Measurements from ENCODE around the gene SFRP5.

The SFRP5 gene

DNA sequence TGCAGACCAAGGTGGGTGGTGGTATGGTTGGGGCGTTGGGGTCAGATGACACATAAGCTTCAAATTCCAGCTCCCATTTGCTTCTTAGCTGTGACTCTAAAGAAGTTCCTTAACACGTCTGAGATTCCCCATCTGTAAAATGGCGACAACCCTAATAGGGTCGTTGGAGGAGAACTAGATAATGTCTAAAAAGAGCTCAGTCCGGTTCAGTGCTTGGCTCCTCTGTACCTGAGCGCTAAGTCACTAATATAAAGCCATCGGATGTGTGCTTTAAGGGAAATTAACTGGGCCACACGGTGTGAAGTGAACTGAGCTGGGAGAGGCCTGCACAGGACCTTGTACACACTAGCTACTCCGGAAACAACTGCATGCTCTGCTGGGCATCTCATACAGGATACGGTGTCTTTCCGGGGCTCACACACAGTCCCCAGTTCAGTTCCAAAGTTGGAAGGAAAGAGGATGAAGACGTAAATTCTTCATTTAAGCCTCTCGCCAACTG, 35.3 kb downstream of the SFRP5 start:
- no peak for DNase-seq (ENCODE audit: low read depth)

DNA sequence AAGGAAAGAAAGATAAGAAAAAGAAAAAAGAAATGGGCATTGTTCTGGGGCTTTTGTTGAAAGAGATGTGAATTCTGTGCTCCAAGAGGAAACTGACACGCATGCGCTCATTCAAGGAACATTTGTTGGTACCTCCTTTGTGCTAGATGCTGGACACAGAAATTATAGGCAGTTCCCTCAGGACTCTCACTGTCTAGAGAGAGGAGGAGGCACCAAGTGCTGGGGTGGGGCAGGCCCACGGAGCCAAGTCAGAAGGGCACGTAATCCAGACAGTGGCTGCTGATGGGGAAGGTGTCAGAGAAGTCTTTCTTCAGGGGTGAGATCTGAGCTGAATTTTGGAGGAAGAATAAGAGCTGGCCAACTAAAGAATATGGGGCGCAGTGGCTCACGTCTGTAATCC, 37.8 kb downstream of the SFRP5 start:
- DNase-seq (ENCODE audit: low read depth): no peak

DNA sequence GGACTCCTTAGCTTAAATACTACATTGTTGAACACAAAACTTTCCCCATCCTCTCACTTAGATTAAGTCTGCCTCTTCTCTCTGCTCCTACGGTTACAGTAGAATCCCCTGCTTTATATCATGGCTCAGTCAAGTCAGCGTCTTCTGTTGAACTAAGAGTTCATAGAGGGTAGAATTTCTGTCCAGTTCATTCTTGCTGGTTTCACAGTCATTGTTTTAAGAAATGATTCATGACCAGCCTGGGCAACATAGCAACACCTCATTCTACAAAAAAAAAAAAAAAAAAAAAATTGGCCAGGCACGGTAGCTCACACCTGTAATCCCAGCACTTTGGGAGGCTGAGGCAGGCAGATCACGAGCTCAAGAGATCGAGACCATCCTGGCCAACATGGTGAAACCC, 38.5 kb downstream of the SFRP5 start:
- DNase-seq (ENCODE audit: low read depth): no peak

DNA sequence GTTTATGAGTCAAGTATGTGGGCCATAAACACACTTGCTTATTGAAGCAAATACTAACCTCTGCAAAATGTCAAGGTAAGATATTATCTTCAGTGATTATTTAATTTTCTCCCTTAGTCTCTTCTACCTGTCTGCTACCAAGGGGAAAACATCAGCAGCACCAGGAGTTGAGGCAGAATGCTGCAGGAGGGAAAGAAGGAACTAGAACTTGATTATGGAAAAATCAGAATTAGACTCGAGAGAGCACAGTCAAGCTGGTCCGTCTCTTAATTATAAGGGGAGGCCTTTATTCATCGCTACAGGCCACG, 39.8 kb downstream of the SFRP5 start:
- no peak for DNase-seq (ENCODE audit: low read depth)

DNA sequence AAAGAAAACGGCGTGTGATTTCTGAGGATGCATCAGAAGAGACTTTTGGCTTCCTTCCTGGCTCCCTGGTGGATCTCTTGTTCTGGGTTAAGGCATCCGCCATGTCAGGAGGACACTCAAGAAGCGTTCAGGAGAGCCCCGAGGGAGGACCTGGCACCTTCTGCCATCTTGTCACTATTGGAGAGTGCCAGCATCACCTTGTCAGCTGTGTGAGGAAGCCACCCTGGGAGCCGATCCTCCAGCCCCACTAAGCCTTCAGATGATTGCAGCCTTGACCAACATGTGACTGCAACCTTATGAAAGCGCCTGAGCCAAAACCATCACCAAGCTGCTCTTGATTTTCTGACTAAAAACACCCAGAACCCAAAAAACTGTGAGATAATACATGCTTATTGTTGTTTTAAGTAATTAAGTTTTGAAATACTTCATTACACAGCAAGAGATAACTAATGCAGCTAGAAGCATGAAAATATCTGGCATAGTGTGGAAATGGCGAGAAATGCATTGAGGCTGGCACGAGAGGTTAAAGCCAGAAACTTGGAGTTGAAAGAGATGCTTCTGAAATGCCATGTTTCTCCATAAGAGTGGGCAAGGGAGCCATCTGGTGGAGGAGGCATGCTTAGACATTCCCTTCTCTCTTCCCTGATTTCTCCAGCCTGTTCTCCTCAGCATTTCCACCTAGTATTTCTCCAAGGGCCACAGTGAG, 40.3 kb downstream of the SFRP5 start:
- DNase-seq (ENCODE audit: low read depth): no peak

DNA sequence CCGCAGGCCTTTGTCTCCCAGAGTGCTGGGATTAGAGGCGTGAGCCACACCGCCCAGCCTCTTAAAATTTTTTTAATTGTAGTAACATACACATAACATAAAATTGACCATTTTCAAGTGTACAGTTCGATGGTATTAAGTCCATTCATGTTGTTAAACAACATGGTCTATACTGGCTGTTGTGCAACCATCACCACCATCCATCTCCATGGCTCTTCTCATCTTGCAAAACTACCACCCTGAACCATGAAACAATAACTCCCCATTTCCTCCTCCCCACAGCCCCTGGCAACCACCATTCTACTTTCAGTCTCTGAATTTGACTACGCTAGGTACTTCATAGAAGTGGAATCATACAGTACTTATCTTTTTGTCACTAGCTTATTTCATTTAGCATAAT, 42.8 kb downstream of the SFRP5 start:
- no peak for DNase-seq (ENCODE audit: low read depth)

DNA sequence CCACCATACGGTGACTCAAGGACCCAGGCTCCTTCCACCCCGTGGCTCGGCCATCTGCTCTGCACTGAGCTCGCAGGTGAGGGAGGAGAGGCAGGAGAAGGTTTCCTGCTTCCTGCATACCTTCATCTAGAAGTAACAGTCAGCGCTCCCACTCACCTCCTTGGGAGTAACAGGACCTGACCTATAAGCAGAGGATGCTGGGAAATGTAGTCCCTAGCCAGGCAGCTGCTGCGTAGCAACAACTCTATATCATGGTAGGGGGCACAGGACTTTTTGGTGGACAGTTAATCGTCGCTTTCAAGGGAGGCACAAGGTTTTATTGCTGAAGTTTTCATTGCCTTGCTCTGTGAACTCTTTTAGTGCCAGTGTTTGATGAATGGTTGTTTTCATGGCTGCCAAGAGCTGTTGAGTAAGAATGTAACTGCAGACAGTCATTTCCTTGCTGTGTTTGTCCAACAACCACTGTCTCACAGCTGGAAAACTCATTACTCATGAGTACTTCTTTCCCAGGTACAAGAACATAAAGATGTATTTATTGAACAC, 45.1 kb downstream of the SFRP5 start:
- no peak for DNase-seq (ENCODE audit: low read depth)

DNA sequence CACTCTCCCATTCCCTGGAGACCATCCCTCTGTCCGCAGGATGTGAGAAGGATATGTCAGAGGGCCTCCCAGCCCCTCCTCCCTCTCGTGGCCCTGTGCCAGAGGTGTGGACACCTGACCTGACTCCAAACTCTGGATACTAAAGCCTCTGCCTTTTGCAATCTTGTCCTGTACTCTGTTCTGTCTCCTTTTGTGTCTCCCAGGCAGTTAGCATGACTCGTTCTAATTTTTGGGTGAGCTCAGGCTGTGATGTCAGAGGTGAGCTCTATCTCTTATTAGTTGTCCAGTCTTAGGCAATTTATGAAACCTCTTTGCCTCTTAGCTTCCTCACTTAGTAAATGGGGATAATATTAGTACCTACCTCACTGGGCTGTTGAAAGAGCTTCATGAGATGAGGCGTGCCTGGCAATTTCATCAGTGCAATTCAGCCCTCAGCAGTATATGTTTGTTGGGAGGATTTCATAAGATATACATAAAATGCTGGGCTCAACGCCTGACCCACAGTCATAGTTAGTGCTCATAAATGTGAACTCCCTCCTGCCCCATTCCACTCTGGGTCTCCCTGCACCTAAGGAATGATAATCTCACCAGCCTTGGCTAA, 47.4 kb downstream of the SFRP5 start:
- DNase-seq (ENCODE audit: low read depth): no peak

DNA sequence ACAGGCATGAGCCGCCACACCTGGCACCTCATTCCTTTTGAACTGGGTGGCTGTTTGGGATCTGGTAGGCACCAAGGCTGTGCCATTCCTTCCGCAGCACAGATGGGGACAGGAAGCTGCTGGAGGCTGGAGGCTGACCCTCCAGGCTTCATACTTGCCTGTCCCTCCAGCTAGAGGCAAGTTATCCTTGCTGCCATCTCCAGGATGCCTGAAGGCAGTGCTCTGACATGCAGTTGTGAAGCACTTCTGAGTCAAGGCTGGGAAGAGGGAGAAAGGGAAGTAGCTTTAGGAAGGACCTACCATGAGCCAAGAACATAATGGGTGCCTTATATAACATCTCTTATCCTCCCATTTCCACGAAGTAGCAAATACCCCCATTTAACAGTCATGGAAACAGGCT, 48.8 kb downstream of the SFRP5 start:
- no peak for DNase-seq (ENCODE audit: low read depth)

DNA sequence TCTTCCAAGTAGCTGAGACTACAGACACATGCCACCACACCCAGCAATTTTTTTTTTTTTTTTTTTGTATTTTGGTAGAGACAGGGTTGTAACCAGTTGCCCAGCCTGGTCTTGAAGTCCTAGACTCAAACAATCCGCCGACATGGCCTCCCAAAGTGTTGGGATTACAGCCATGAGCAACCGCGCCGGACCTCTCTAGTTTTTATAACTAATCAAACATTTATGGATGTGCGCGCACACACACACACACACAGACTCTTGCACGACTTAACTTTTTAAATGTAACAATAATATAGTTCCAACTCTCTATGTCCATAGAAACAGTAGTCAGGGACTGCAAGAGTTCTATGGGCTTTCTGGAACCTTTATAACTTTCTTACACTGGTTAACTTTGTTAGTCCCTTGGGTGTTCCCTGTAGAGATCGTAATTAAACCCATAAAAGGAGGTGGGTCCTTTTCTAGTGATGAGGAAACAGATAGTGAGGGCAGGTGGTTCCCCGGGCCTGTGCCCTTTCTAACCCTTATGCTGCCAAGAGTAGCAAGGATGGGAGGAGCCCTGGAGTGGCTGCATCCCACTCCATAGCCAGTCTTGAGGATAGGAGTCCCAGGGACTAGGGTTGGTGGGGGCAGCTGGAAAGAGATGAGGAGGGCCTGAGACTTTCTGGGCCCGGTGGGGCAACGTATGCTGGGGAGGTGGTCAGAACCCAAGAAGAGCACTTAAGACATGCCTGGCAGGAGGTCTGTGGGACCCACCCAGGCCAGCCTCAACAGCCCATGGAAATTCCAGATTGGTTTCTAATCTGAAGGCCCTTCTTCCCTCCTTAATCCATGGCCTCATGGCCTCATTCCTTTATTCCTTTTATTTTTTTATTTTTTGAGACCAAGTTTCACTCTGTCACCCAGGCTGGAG, 49.7 kb downstream of the SFRP5 start:
- DNase-seq (ENCODE audit: low read depth): no peak

DNA sequence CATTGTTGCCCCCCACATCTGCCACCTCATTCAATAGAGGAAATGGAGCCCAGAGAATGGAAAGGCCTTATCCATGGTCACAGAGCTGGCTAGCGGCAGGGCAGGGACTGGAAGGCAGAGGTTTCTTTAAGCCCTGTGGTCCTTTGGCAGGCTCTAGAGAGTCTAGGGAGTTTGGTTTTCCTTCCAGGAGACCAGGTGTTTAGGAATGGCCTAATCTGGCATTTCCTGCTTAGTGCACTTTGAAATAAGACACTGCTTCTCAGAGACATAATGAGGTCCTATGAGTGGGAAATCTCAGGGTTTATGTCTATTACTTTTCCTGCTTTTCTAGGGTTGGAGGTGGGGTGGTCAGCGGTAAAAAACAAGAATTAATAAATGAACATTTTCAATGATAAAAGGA, 52.2 kb downstream of the SFRP5 start:
- DNase-seq (ENCODE audit: low read depth): no peak

DNA sequence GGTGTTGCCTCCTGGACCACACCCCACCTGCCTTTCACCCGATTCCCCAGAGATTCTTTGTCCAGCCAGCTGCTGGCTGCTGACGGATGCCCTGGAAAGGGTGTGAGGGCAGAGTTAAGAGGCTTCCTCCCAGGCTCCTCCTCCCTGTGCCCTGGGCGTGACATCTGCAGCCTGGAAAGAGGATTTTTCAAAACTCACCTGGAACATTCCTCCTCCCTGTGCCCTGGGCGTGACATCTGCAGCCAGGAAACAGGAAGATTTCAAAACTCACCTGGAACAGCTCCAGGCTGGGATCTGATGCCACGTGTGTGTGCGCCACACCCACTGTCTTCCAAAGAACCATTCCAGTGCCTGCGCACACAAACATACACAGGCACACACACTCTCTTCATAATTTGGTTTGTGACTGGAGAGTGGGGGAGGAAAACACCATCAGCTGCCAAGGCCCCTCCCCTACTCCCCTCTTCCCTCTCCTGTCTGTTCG, 53.1 kb downstream of the SFRP5 start:
- DNase-seq (ENCODE audit: low read depth): no peak

DNA sequence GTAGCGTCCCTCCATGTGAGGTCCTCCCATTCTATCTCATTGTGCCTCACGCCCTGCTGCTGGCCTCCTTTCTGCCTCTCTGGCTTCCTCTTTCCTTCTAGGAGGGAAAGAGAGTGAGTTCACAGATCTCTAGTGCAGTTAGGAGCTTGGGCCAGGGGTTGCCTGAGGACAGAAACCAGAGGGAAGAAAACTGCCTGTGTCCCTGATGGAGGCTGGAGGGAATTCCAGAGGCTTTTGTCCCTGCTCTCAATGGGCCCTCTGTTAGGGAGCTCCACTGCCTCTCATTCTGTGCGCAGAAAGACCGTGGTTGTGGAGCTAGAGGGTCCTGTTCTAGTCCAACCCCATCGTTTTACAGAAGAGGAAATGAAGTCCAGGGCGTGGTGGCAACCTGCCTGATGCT, 53.6 kb downstream of the SFRP5 start:
- DNase-seq (ENCODE audit: low read depth): no peak

DNA sequence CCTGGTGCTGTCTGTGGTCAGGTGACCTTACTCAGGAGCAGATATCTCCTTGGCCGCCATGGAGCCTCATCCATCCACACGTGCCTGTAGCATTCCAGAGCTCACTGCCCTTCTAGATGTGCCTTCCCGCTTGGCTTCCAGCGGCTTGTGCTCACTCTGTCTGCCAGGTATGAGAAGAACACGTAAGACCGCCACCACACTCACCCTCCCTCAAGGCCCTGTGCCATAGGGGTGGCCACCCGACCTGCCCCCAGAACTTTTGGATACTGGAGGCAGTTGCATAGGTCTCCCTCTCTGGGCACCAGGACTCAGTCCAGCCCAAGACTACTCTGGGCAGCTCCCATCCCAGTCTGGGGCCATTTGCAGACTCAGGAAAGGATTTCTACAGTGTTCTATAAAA, 54.2 kb downstream of the SFRP5 start:
- DNase-seq (ENCODE audit: low read depth): no peak

Measured in stimulated activated CD8-positive, alpha-beta memory T cell treated with anti-CD3 and anti-CD28 coated beads, Interleukin-7, amount 100 ng/mL, for 24 hours (primary cell).